ENCODE data around the gene PDYN. TPM values are rescaled to one million over a fixed set of nuclear protein-coding genes. Genes with fewer than 3 reads are reported as not detected.

The PDYN gene
- total RNA-seq, 1 donor from 2014 or later = not detected

DNA sequence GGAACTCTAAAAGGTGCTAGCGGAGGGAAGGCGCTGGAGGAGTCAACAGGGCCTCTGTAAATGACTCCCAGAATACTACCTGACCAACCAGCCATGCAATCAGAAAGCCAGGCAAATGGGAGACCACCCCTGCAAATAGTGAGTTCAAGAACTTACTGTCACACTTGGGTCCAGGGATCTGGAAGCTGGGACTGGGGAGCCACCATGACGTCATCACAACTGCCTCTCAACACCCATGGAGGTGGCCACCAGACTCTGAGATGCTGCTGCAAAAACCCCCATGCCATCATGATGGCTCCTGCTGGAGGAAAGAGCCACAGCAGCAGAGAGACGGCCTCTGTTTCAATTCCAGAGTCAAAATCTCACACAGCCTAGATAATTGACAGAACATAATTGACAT is 8.5 kb upstream of the PDYN start:
- Mint-ChIP-seq H3K9me3 (ENCODE audit: unreplicated experiment) (no peaks in the 10 kb centered on the region), H3K27ac (ENCODE audit: unreplicated experiment) (no peak overlapping the region), H3K27me3 (ENCODE audit: unreplicated experiment) (peaks cover 2% of the 10 kb centered on the region), H3K36me3 (ENCODE audit: low read depth, unreplicated experiment) (no peaks in the 10 kb centered on the region), H3K4me3 (ENCODE audit: unreplicated experiment) (no peak overlapping the region), H3K4me1 (ENCODE audit: unreplicated experiment) (no peaks in the 10 kb centered on the region)
- TF ChIP-seq, protein P1, sequence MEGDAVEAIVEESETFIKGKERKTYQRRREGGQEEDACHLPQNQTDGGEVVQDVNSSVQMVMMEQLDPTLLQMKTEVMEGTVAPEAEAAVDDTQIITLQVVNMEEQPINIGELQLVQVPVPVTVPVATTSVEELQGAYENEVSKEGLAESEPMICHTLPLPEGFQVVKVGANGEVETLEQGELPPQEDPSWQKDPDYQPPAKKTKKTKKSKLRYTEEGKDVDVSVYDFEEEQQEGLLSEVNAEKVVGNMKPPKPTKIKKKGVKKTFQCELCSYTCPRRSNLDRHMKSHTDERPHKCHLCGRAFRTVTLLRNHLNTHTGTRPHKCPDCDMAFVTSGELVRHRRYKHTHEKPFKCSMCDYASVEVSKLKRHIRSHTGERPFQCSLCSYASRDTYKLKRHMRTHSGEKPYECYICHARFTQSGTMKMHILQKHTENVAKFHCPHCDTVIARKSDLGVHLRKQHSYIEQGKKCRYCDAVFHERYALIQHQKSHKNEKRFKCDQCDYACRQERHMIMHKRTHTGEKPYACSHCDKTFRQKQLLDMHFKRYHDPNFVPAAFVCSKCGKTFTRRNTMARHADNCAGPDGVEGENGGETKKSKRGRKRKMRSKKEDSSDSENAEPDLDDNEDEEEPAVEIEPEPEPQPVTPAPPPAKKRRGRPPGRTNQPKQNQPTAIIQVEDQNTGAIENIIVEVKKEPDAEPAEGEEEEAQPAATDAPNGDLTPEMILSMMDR (IDR thresholded peaks at IDR 0.05; ENCODE audit: unreplicated experiment) = no peak
- DNase-seq (ENCODE audit: low spot score) = no peak

DNA sequence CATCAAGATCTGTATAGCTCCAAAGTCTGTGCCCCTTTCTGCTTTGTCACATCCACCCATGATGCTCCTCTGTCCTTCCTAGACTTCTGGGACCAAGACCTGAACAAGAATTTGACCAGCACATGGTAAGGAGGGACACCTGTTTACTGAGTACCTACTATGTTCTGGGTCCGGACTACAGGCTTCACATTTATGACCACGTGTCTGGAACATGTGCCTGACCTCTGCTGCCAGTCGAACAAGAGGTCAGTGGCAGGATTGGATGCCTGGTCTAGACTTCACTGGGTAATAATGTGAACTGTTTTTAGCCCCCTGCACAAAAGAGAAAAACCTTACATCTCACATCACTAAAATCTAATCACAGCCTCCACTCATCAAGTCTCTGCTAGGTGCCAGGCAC is 7.3 kb upstream of the PDYN start:
- TF ChIP-seq, protein P1 (IDR thresholded peaks at IDR 0.05; ENCODE audit: unreplicated experiment) = no peak

DNA sequence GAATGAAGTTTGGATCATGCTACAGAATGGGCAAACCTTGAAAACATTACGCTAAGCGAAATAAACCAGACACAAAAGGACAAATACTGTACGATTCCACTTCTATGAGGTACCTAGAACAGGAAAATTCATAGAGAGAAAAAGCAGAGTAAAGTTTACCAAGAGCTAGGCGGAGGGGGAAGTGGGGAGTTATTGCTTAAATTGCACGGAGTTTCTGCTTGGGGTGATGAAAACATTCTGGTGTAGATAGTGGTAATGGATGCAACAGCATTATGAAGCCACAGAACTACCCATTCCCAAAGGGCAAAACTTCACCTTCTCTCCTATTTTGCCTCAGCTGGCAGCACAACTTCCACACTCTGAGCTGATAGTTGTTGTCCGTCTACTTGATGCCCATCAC is 6.4 kb upstream of the PDYN start:
- no peak overlapping the region for H3K27ac Mint-ChIP-seq (ENCODE audit: unreplicated experiment)
- no peaks in the 10 kb centered on the region for H3K9me3 Mint-ChIP-seq (ENCODE audit: unreplicated experiment)
- peaks cover 4% of the 10 kb centered on the region for H3K36me3 Mint-ChIP-seq (ENCODE audit: low read depth, unreplicated experiment)
- peaks cover 2% of the 10 kb centered on the region for H3K27me3 Mint-ChIP-seq (ENCODE audit: unreplicated experiment)
- no peak for DNase-seq (ENCODE audit: low spot score)
- TF ChIP-seq, protein P1 (IDR thresholded peaks at IDR 0.05; ENCODE audit: unreplicated experiment) = no peak
- H3K4me3 Mint-ChIP-seq (ENCODE audit: unreplicated experiment) = no peak overlapping the region
- H3K4me1 Mint-ChIP-seq (ENCODE audit: unreplicated experiment) = no peaks in the 10 kb centered on the region

More for the DNA sequence above, 7.3 kb upstream of the PDYN start:
- peaks cover 4% of the 10 kb centered on the region for H3K36me3 Mint-ChIP-seq (ENCODE audit: low read depth, unreplicated experiment)
- H3K27ac Mint-ChIP-seq (ENCODE audit: unreplicated experiment) = no peak overlapping the region
- H3K4me3 Mint-ChIP-seq (ENCODE audit: unreplicated experiment) = no peak overlapping the region
- H3K27me3 Mint-ChIP-seq (ENCODE audit: unreplicated experiment) = peaks cover 2% of the 10 kb centered on the region
- H3K4me1 Mint-ChIP-seq (ENCODE audit: unreplicated experiment) = no peaks in the 10 kb centered on the region
- no peak for DNase-seq (ENCODE audit: low spot score)
- H3K9me3 Mint-ChIP-seq (ENCODE audit: unreplicated experiment) = no peaks in the 10 kb centered on the region

DNA sequence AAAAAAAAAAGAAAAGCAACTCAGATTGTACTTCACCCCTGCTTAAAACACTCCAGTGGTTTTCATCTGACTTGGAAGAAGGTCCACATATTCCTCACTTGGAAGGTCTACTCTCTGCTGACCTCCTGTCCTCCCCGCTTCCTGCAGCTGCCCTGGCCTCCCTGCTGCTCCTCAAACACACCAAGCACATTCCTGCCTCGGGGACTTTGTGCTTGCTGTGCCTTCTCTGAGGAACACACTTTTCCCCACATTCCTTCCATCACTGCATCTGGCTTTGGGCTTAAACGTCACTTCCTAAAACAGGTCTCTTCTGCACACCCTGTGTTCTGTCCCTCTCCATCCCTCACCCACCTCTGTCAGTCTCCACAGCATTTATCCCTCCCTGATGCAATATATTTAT is 4.9 kb upstream of the PDYN start:
- H3K27me3 Mint-ChIP-seq (ENCODE audit: unreplicated experiment) = peaks cover 2% of the 10 kb centered on the region
- peaks cover 4% of the 10 kb centered on the region for H3K36me3 Mint-ChIP-seq (ENCODE audit: low read depth, unreplicated experiment)
- no peak overlapping the region for H3K4me3 Mint-ChIP-seq (ENCODE audit: unreplicated experiment)
- H3K27ac Mint-ChIP-seq (ENCODE audit: unreplicated experiment) = no peak overlapping the region
- TF ChIP-seq, protein P1 (IDR thresholded peaks at IDR 0.05; ENCODE audit: unreplicated experiment) = no peak
- no peaks in the 10 kb centered on the region for H3K4me1 Mint-ChIP-seq (ENCODE audit: unreplicated experiment)
- DNase-seq (ENCODE audit: low spot score) = no peak
- no peaks in the 10 kb centered on the region for H3K9me3 Mint-ChIP-seq (ENCODE audit: unreplicated experiment)

DNA sequence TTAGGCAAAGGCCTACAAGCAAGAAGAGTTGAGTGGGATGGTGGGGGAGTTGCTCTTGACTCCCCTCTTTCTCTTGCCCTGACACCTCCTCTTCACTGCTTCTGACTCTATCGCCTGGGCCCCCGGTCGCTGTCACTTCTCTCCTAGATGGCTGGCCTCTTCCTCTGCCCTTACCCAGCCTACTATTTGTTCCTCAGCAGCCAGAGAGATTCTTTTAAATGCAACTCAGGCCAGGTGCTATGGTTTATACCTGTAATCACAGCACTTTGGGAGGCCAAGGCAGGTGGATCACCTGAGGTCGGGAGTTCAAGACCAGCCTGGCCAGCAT is 4.3 kb upstream of the PDYN start:
- H3K36me3 Mint-ChIP-seq (ENCODE audit: low read depth, unreplicated experiment) = peaks cover 4% of the 10 kb centered on the region
- no peak overlapping the region for H3K27ac Mint-ChIP-seq (ENCODE audit: unreplicated experiment)
- no peaks in the 10 kb centered on the region for H3K9me3 Mint-ChIP-seq (ENCODE audit: unreplicated experiment)
- TF ChIP-seq, protein P1 (IDR thresholded peaks at IDR 0.05; ENCODE audit: unreplicated experiment) = no peak
- DNase-seq (ENCODE audit: low spot score) = no peak
- H3K4me3 Mint-ChIP-seq (ENCODE audit: unreplicated experiment) = no peak overlapping the region
- H3K4me1 Mint-ChIP-seq (ENCODE audit: unreplicated experiment) = no peaks in the 10 kb centered on the region
- peaks cover 2% of the 10 kb centered on the region for H3K27me3 Mint-ChIP-seq (ENCODE audit: unreplicated experiment)
